ENCODE data around the gene SLC1A2. TPM values are rescaled to one million over a fixed set of nuclear protein-coding genes. Genes with fewer than 3 reads are reported as not detected.

SLC1A2 gene
- total RNA-seq, 2 donors from 2014 or later = 0.63 to 2.5 TPM

DNA sequence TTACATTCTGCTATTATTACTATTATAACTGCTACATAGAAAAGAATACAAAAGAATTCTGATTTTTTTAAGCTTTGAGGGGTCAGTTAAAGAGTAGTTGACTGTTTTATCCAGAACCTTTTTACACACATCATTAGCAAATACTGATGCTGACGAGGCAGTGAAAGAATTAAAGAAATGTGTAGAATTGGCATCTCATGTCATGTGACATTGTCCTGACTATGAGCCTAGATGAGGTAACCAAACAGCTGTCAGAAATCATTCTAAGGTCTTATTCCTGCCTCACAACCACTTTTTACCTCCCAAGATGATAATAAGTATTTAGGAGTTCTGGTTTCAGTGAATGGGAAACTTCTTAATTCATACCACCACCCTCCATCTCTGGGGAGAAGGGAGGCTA, 121.0 kb downstream of the SLC1A2 start:
- TF ChIP-seq, protein P1, sequence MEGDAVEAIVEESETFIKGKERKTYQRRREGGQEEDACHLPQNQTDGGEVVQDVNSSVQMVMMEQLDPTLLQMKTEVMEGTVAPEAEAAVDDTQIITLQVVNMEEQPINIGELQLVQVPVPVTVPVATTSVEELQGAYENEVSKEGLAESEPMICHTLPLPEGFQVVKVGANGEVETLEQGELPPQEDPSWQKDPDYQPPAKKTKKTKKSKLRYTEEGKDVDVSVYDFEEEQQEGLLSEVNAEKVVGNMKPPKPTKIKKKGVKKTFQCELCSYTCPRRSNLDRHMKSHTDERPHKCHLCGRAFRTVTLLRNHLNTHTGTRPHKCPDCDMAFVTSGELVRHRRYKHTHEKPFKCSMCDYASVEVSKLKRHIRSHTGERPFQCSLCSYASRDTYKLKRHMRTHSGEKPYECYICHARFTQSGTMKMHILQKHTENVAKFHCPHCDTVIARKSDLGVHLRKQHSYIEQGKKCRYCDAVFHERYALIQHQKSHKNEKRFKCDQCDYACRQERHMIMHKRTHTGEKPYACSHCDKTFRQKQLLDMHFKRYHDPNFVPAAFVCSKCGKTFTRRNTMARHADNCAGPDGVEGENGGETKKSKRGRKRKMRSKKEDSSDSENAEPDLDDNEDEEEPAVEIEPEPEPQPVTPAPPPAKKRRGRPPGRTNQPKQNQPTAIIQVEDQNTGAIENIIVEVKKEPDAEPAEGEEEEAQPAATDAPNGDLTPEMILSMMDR (IDR thresholded peaks at IDR 0.05) = no peak
- H3K27ac ChIP-seq = no peak overlapping the region
- H3K27me3 ChIP-seq = no peaks in the 10 kb centered on the region
- no peaks in the 10 kb centered on the region for H3K9me3 ChIP-seq
- H3K4me1 ChIP-seq = no peaks in the 10 kb centered on the region
- H3K4me3 ChIP-seq = no peak overlapping the region
- DNase-seq (ENCODE audit: low spot score) = no peak
- H3K36me3 ChIP-seq = no peaks in the 10 kb centered on the region

GRCh38 chr11:35295751-35296150, 123.6 kb downstream of the SLC1A2 start:
- no peaks in the 10 kb centered on the region for H3K9me3 ChIP-seq
- no peak overlapping the region for H3K4me3 ChIP-seq
- H3K4me1 ChIP-seq = no peaks in the 10 kb centered on the region
- H3K27me3 ChIP-seq = no peaks in the 10 kb centered on the region
- H3K27ac ChIP-seq = no peak overlapping the region
- H3K36me3 ChIP-seq = no peaks in the 10 kb centered on the region
- TF ChIP-seq, protein P1 (IDR thresholded peaks at IDR 0.05) = no peak
- DNase-seq (ENCODE audit: low spot score) = no peak

- Histone ChIP-seq H3K4me3 (no peak overlapping the region), H3K27me3 (no peaks in the 10 kb centered on the region), H3K9me3 (no peaks in the 10 kb centered on the region), H3K4me1 (no peaks in the 10 kb centered on the region), H3K36me3 (no peaks in the 10 kb centered on the region), H3K27ac (no peak overlapping the region)
- TF ChIP-seq, protein P1 (IDR thresholded peaks at IDR 0.05) = no peak
- no peak for DNase-seq (ENCODE audit: low spot score)
Measured at GRCh38 chr11:35293699-35294098, 125.7 kb downstream of the SLC1A2 start.

GRCh38 chr11:35293035-35293434, 126.3 kb downstream of the SLC1A2 start:
- Histone ChIP-seq H3K36me3 (no peaks in the 10 kb centered on the region), H3K4me3 (no peak overlapping the region), H3K27me3 (no peaks in the 10 kb centered on the region), H3K9me3 (no peaks in the 10 kb centered on the region), H3K4me1 (no peaks in the 10 kb centered on the region), H3K27ac (no peak overlapping the region)
- DNase-seq (ENCODE audit: low spot score) = no peak
- TF ChIP-seq, protein P1 (IDR thresholded peaks at IDR 0.05) = no peak

- DNase-seq (ENCODE audit: low spot score) = no peak
- Histone ChIP-seq H3K4me1 (no peaks in the 10 kb centered on the region), H3K9me3 (no peaks in the 10 kb centered on the region), H3K36me3 (no peaks in the 10 kb centered on the region), H3K27ac (no peak overlapping the region), H3K4me3 (no peak overlapping the region), H3K27me3 (no peaks in the 10 kb centered on the region)
- TF ChIP-seq, protein P1 (IDR thresholded peaks at IDR 0.05) = no peak
Measured at GRCh38 chr11:35292279-35292678, 127.1 kb downstream of the SLC1A2 start.

DNA sequence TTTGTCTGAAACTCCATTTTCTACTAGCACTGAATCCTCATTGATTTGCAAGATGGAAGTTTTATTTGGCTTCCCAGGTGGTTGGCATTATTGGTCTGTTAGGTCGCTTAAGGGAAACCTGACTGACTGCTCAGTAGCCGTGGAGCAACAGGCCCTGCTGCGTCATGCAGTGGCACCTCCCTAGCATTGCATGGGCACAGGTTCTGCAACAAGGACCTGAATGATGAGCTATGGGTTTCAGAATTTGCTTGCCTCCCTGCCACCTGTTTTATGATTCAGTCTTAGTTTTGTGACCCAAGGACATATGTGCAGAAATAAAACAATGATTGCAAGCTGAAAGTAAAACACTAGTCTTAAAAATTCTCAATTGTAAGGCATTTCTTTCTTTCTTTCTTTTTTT, 128.5 kb downstream of the SLC1A2 start:
- Histone ChIP-seq H3K27me3 (no peaks in the 10 kb centered on the region), H3K9me3 (no peaks in the 10 kb centered on the region), H3K4me1 (no peaks in the 10 kb centered on the region), H3K36me3 (no peaks in the 10 kb centered on the region), H3K27ac (no peak overlapping the region), H3K4me3 (no peak overlapping the region)
- TF ChIP-seq, protein P1 (IDR thresholded peaks at IDR 0.05) = no peak
- DNase-seq (ENCODE audit: low spot score) = no peak
